ENCODE measurements around the gene DENND10.
A peak's percentile ranks its signal among the peaks of the same experiment; 100 is the strongest.
"Not testable (repeated sequence)": the region's sequence is repeated elsewhere in the genome, so short reads cannot be mapped to it uniquely, and the experiment has no call there.

The DENND10 gene

GRCh38 chr10:119100434-119101238, 3.3 kb upstream of the DENND10 start:
- peak in 1 of 5 experiments; percentile 34 for DNase-seq

- DNase-seq: no peak
Observed at GRCh38 chr10:119101366-119102098, 2.4 kb upstream of the DENND10 start.

GRCh38 chr10:119103241-119103902, 541 bp upstream of the DENND10 start:
- DNase-seq: peak in 1 of 5 experiments; percentile 17

- no peak for DNase-seq
Observed at GRCh38 chr10:119104654-119105015, 722 bp downstream of the DENND10 start.

GRCh38 chr10:119105155-119105554, 1.2 kb downstream of the DENND10 start:
- no peak for DNase-seq

- DNase-seq: not testable (repeated sequence)
Observed at GRCh38 chr10:119105899-119106298, 2.0 kb downstream of the DENND10 start.

- DNase-seq: not testable (repeated sequence)
Observed at GRCh38 chr10:119107106-119107505, 3.2 kb downstream of the DENND10 start.

- not testable (repeated sequence) for DNase-seq
Observed at GRCh38 chr10:119107771-119108170, 3.9 kb downstream of the DENND10 start.

- no peak for DNase-seq
Observed at GRCh38 chr10:119112056-119112455, 8.1 kb downstream of the DENND10 start.

GRCh38 chr10:119113751-119114732, 10.1 kb downstream of the DENND10 start:
- DNase-seq: no peak

GRCh38 chr10:119115926-119116325, 12.0 kb downstream of the DENND10 start:
- no peak for DNase-seq

- no peak for DNase-seq
Observed at GRCh38 chr10:119116326-119116951, 12.5 kb downstream of the DENND10 start.

GRCh38 chr10:119118231-119118630, 14.3 kb downstream of the DENND10 start:
- DNase-seq: no peak

GRCh38 chr10:119119400-119119799, 15.5 kb downstream of the DENND10 start:
- no peak for DNase-seq

- DNase-seq: peak in 2 of 5 experiments; percentile 49 to 62
Observed at GRCh38 chr10:119120413-119120867, 16.5 kb downstream of the DENND10 start.

GRCh38 chr10:119120875-119121274, 17.0 kb downstream of the DENND10 start:
- DNase-seq: no peak

- no peak for DNase-seq
Observed at GRCh38 chr10:119125942-119126341, 22.0 kb downstream of the DENND10 start.

GRCh38 chr10:119129721-119130120, 25.8 kb downstream of the DENND10 start:
- peak in 1 of 5 experiments; percentile 71 for DNase-seq

GRCh38 chr10:119131512-119132240, 27.8 kb downstream of the DENND10 start:
- DNase-seq: peak in 2 of 5 experiments; percentile 10 to 97

- no peak for DNase-seq
Observed at GRCh38 chr10:119132521-119133345, 28.8 kb downstream of the DENND10 start.
